A549 (cell line): ENCODE measurements around the gene SIAH3. TPM values are rescaled to one million over a fixed set of nuclear protein-coding genes. Genes with fewer than 3 reads are reported as not detected.

Experiments
- ATAC-seq, 2 experiments: fragments of 200-7000 bp in 1 of 2; fragments of >200 bp in 1 of 2; cut with Nextera tagmentation in 1 of 2; cut with Tn5 transposase in 1 of 2; 3 replicates each; pipeline versions ENCODE4 v1.8.0 to v1.9.1; 2018 to 2020; ENCODE audit warnings: mild to moderate bottlenecking in 1 of 2, moderate library complexity in 1 of 2
- CTCF ChIA-PET: fragments of 300-600 bp; sonication (Branson Sonifier 250); formaldehyde crosslinking; extraction: SDS; loops from one replicate; lab custom pipeline; 2021; ENCODE audit warnings: antibody characterized with exemption, inconsistent platforms; lab: Yijun Ruan, JAX
- POLR2A ChIA-PET: fragments of 350-600 bp; formaldehyde crosslinking; extraction: SDS; loops from one replicate; lab custom pipeline; 2021; ENCODE audit warnings: antibody characterized with exemption, inconsistent platforms; lab: Yijun Ruan, JAX
- DNase-seq, 2 experiments: peaks; one replicate each; pipeline versions ENCODE4 v3.0.0 to v3.0.0-alpha.2; 2011 to 2016; ENCODE audit warnings: low read depth in 1 of 2, low spot score in 1 of 2
- FAIRE-seq: peaks from 2 replicates; lab custom pipeline; 2011; peaks lifted over from hg19 to GRCh38; lab: Jason Lieb, UNC
- H3K27ac ChIP-seq, 2 experiments: fragments of >200 bp; sonication (Bioruptor Twin); formaldehyde crosslinking; 3 replicates each; pipeline ENCODE4 v1.5.1; 2016 to 2017
- H3K4me1 ChIP-seq: fragments of >200 bp; sonication (Bioruptor Twin); formaldehyde crosslinking; 3 replicates; pipeline ENCODE4 v1.6.1; 2016
- H3K4me2 ChIP-seq: fragments of >200 bp; sonication (Bioruptor Twin); formaldehyde crosslinking; 3 replicates; pipeline ENCODE4 v1.6.1; 2016
- H3K4me3 ChIP-seq: fragments of >200 bp; sonication (Bioruptor Twin); formaldehyde crosslinking; 3 replicates; pipeline ENCODE4 v1.5.1; 2016
- H3K9me3 ChIP-seq: fragments of >200 bp; sonication (Bioruptor Twin); formaldehyde crosslinking; 3 replicates; pipeline ENCODE4 v1.6.1; 2016
- ATOH8 ChIP-seq: fragments of 250-450 bp; sonication (Bioruptor Pico); IDR thresholded peaks from 2 replicates; pipeline ENCODE4 v1.5.0; 2020; ENCODE audit warnings: low read depth, mild to moderate bottlenecking, moderate library complexity
- BHLHE40 ChIP-seq: IDR thresholded peaks from 2 replicates; pipeline ENCODE4 v1.6.1; 2012; ENCODE audit warnings: low read depth, low read length, inconsistent platforms
- CBX8 ChIP-seq: fragments of 200-600 bp; sonication (generic); IDR thresholded peaks from 2 replicates; pipeline ENCODE4 v1.6.1; 2016
- CEBPB ChIP-seq, 2 experiments: fragments of >200 bp in 1 of 2; sonication (Bioruptor Twin) in 1 of 2; formaldehyde crosslinking in 1 of 2; IDR thresholded peaks; 2 replicates each; pipeline ENCODE4 v1.6.1; 2012 to 2016
- EHF ChIP-seq: fragments of 250-450 bp; sonication (Bioruptor Pico); IDR thresholded peaks from 2 replicates; pipeline ENCODE4 v1.5.0; 2020; ENCODE audit warnings: mild to moderate bottlenecking
- EHMT2 ChIP-seq: fragments of 200-600 bp; sonication (generic); IDR thresholded peaks from 2 replicates; pipeline ENCODE4 v1.6.1; 2016; ENCODE audit warnings: antibody characterized with exemption, low read depth, mild to moderate bottlenecking, moderate library complexity
- EP300 ChIP-seq, 2 experiments: fragments of >200 bp; sonication (Bioruptor Twin); formaldehyde crosslinking; IDR thresholded peaks; 2 replicates in 1 of 2; 3 replicates in 1 of 2; pipeline ENCODE4 v1.6.1; 2016 to 2017
- ESRRA ChIP-seq: fragments of 150-350 bp; IDR thresholded peaks from 2 replicates; pipeline ENCODE4 v1.6.1; 2014; ENCODE audit warnings: mild to moderate bottlenecking, low read length, borderline replicate concordance
- GATA3 ChIP-seq: IDR thresholded peaks from 2 replicates; pipeline ENCODE4 v1.6.1; 2012; ENCODE audit warnings: borderline replicate concordance
- HDAC2 ChIP-seq: fragments of 200-600 bp; sonication (generic); IDR thresholded peaks from 2 replicates; pipeline ENCODE4 v1.6.1; 2016
- HEYL ChIP-seq: fragments of 250-450 bp; sonication (Bioruptor Pico); IDR thresholded peaks from 2 replicates; pipeline ENCODE4 v1.8.0; 2021; ENCODE audit warnings: mild to moderate bottlenecking, moderate library complexity
- HOXB13 ChIP-seq: fragments of 250-450 bp; sonication (Bioruptor Pico); IDR thresholded peaks from 2 replicates; pipeline ENCODE4 v1.5.0; 2020; ENCODE audit warnings: low read depth, mild to moderate bottlenecking, moderate library complexity
- JUN ChIP-seq, 2 experiments: fragments of >200 bp; sonication (Bioruptor Twin); formaldehyde crosslinking; IDR thresholded peaks; 2 replicates in 1 of 2; 3 replicates in 1 of 2; pipeline ENCODE4 v1.6.1; 2016 to 2017
- JUNB ChIP-seq: fragments of >200 bp; sonication (Bioruptor Twin); formaldehyde crosslinking; IDR thresholded peaks from 2 replicates; pipeline ENCODE4 v1.6.1; 2016
- KDM5A ChIP-seq: fragments of 200-600 bp; sonication (generic); IDR thresholded peaks from 2 replicates; pipeline ENCODE4 v1.6.1; 2016; ENCODE audit warnings: antibody characterized with exemption, mild to moderate bottlenecking
- MAZ ChIP-seq: fragments of 150-350 bp; IDR thresholded peaks from 2 replicates; pipeline ENCODE4 v1.6.1; 2014; ENCODE audit warnings: antibody characterized with exemption, low read depth, low read length, borderline replicate concordance
- MYC ChIP-seq: IDR thresholded peaks from 2 replicates; pipeline ENCODE4 v1.6.1; 2012; ENCODE audit warnings: mild to moderate bottlenecking, inconsistent platforms, low read length, improper control_type of control experiment, borderline replicate concordance
- NFE2L2 ChIP-seq: fragments of 150-350 bp; conservative IDR thresholded peaks from 2 replicates; pipeline ENCODE4 v1.6.1; 2014; ENCODE audit warnings: low read length
- NPAS2 ChIP-seq: fragments of 250-450 bp; sonication (Bioruptor Pico); IDR thresholded peaks from 2 replicates; pipeline ENCODE4 v1.8.0; 2022; ENCODE audit warnings: mild to moderate bottlenecking, moderate library complexity, borderline replicate concordance
- POLR2AphosphoS2 ChIP-seq: conservative IDR thresholded peaks from 2 replicates; pipeline ENCODE4 v1.6.1; 2012; ENCODE audit warnings: low read length, improper control_type of control experiment, inconsistent platforms
- SREBF2 ChIP-seq: fragments of 450-650 bp; IDR thresholded peaks from 2 replicates; pipeline ENCODE4 v1.6.1; 2014; ENCODE audit warnings: mild to moderate bottlenecking, moderate library complexity
- TP53 ChIP-seq: fragments of 250-450 bp; sonication (Bioruptor Pico); IDR thresholded peaks from 2 replicates; pipeline ENCODE4 v1.5.0; 2021; ENCODE audit warnings: mild to moderate bottlenecking, moderate library complexity
- ZNF302 ChIP-seq: fragments of 250-450 bp; sonication (Bioruptor Pico); IDR thresholded peaks from 2 replicates; pipeline ENCODE4 v1.9.0; 2021; ENCODE audit warnings: inconsistent platforms, mild to moderate bottlenecking, moderate library complexity
- ZSCAN20 ChIP-seq: fragments of 250-450 bp; sonication (Bioruptor Pico); IDR thresholded peaks from 2 replicates; pipeline ENCODE4 v1.8.0; 2022; ENCODE audit warnings: mild to moderate bottlenecking, moderate library complexity
- WGBS: methylation state at CpG from one replicate; pipeline ENCODE4 v1.1.6; 2017; ENCODE audit errors: missing lambda C conversion rate; 5-methylcytosine and 5-hydroxymethylcytosine counted together
- polyA plus RNA-seq, 4 experiments: library from polyadenylated mRNA; depleted of rRNA in 3 of 4; stranded (reverse); fragments of >200 nt; fragmentation: RNase III in 1 of 4; extraction: RNeasy Plus Mini Kit Qiagen cat#74134 plus additional on column Dnase treatment in 1 of 4; gene quantifications; 2 replicates in 3 of 4; 3 replicates in 1 of 4; pipeline ENCODE4 v1.2.3, GENCODE V29; 2011 to 2017
- TF ChIP-seq, protein P1 (sequence below): IDR thresholded peaks from 2 replicates; pipeline ENCODE4 v1.6.1; 2012
- TF ChIP-seq, protein P2 (sequence below): fragments of 200-600 bp; sonication (generic); IDR thresholded peaks from 2 replicates; pipeline ENCODE4 v1.6.1; 2016; ENCODE audit warnings: antibody characterized with exemption, mild to moderate bottlenecking, moderate library complexity

SIAH3 gene
- polyA plus RNA-seq, 2 of the 4 experiments (the other 2 are of a cell fraction) = not detected

- no peak overlapping the region for H3K4me2 ChIP-seq
- H3K9me3 ChIP-seq = no peaks in the 10 kb centered on the region
- TF ChIP-seq EP300 (IDR thresholded peaks at IDR 0.05) (no peak), EHMT2 (no peak), CBX8 (no peak)
- ChIA-PET CTCF (no interaction called here), POLR2A (no interaction called here)
- no peaks in the 10 kb centered on the region for H3K4me1 ChIP-seq
- no peak overlapping the region for H3K27ac ChIP-seq
- no peak for FAIRE-seq
- 78% methylated on average over 2 of the region's 2 CpGs for WGBS
- DNase-seq = no peak
- H3K4me3 ChIP-seq = no peak overlapping the region
- no peak for ATAC-seq
Observed at GRCh38 chr13:45747071-45747470, 104.5 kb downstream of the SIAH3 start.

GRCh38 chr13:45744979-45745378 lies 106.6 kb downstream of the SIAH3 start:
- H3K4me2 ChIP-seq = no peak overlapping the region
- H3K4me1 ChIP-seq = no peaks in the 10 kb centered on the region
- no peak for TF ChIP-seq POLR2AphosphoS2
- TF ChIP-seq CEBPB (IDR thresholded peaks at IDR 0.05) = no peak
- TF ChIP-seq, protein P1, sequence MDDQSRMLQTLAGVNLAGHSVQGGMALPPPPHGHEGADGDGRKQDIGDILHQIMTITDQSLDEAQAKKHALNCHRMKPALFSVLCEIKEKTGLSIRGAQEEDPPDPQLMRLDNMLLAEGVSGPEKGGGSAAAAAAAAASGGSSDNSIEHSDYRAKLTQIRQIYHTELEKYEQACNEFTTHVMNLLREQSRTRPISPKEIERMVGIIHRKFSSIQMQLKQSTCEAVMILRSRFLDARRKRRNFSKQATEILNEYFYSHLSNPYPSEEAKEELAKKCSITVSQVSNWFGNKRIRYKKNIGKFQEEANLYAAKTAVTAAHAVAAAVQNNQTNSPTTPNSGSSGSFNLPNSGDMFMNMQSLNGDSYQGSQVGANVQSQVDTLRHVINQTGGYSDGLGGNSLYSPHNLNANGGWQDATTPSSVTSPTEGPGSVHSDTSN = no peak
- no peak for TF ChIP-seq EHMT2
- TF ChIP-seq ATOH8 (CRISPR knock-in tag) = no peak
- TF ChIP-seq KDM5A = no peak
- TF ChIP-seq HDAC2 = no peak
- TF ChIP-seq MYC = no peak
- TF ChIP-seq CBX8 = no peak
- TF ChIP-seq ZSCAN20 (CRISPR knock-in tag) = no peak
- no peak for TF ChIP-seq JUN (IDR thresholded peaks at IDR 0.05)
- TF ChIP-seq, protein P2, sequence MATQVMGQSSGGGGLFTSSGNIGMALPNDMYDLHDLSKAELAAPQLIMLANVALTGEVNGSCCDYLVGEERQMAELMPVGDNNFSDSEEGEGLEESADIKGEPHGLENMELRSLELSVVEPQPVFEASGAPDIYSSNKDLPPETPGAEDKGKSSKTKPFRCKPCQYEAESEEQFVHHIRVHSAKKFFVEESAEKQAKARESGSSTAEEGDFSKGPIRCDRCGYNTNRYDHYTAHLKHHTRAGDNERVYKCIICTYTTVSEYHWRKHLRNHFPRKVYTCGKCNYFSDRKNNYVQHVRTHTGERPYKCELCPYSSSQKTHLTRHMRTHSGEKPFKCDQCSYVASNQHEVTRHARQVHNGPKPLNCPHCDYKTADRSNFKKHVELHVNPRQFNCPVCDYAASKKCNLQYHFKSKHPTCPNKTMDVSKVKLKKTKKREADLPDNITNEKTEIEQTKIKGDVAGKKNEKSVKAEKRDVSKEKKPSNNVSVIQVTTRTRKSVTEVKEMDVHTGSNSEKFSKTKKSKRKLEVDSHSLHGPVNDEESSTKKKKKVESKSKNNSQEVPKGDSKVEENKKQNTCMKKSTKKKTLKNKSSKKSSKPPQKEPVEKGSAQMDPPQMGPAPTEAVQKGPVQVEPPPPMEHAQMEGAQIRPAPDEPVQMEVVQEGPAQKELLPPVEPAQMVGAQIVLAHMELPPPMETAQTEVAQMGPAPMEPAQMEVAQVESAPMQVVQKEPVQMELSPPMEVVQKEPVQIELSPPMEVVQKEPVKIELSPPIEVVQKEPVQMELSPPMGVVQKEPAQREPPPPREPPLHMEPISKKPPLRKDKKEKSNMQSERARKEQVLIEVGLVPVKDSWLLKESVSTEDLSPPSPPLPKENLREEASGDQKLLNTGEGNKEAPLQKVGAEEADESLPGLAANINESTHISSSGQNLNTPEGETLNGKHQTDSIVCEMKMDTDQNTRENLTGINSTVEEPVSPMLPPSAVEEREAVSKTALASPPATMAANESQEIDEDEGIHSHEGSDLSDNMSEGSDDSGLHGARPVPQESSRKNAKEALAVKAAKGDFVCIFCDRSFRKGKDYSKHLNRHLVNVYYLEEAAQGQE = no peak
- no peak for TF ChIP-seq JUNB
- no peak for TF ChIP-seq ESRRA
- TF ChIP-seq BHLHE40 = no peak
- TF ChIP-seq HOXB13 (CRISPR knock-in tag) = no peak
- no peak for TF ChIP-seq NPAS2 (CRISPR knock-in tag)
- TF ChIP-seq SREBF2 = no peak
- no peak for FAIRE-seq
- no peak overlapping the region for H3K27ac ChIP-seq
- 4% methylated on average over 3 of the region's 3 CpGs for WGBS
- no peak for DNase-seq
- POLR2A ChIA-PET = no interaction called here
- no peaks in the 10 kb centered on the region for H3K9me3 ChIP-seq
- CTCF ChIA-PET = no interaction called here
- H3K4me3 ChIP-seq = no peak overlapping the region
- ATAC-seq = no peak

- CTCF ChIA-PET = no interaction called here
- Histone ChIP-seq H3K4me3 (no peak overlapping the region), H3K4me1 (no peaks in the 10 kb centered on the region), H3K4me2 (no peak overlapping the region), H3K9me3 (no peaks in the 10 kb centered on the region), H3K27ac (no peak overlapping the region)
- no peak for FAIRE-seq
- WGBS = 22% methylated on average over 5 of the region's 5 CpGs
- no peak for DNase-seq
- POLR2A ChIA-PET = no interaction called here
- ATAC-seq = no peak
- TF ChIP-seq HEYL = no peak
- no peak for TF ChIP-seq GATA3
- no peak for TF ChIP-seq KDM5A
- no peak for TF ChIP-seq EHF
- no peak for TF ChIP-seq TP53 (CRISPR knock-in tag)
- TF ChIP-seq ZNF302 (CRISPR knock-in tag) = no peak
- TF ChIP-seq MAZ = no peak
- TF ChIP-seq, protein P2 = no peak
- no peak for TF ChIP-seq NFE2L2
- TF ChIP-seq SREBF2 = no peak
Observed at GRCh38 chr13:45742985-45743384, 108.6 kb downstream of the SIAH3 start.
